Measurements from ENCODE around the gene CXorf58.
"Not testable (repeated sequence)": the region's sequence is repeated elsewhere in the genome, so short reads cannot be mapped to it uniquely, and the experiment has no call there.

The CXorf58 gene, protein sequence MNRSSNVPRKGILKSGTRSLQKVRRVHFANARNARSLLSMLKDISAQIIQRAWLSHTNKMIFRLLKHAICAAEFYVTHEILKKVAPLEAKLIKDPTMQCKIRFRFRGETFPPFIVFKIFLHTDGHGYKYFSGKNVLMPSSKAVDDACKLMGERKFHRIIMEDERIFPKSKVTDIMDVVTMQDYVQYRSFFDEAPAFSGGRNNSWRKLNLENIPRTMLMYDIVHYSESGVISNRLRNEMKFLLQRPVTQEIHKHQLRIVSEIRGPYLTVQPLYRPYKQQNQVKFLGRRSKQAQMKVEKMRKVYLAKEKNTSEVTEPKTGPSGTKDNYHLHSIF

DNA sequence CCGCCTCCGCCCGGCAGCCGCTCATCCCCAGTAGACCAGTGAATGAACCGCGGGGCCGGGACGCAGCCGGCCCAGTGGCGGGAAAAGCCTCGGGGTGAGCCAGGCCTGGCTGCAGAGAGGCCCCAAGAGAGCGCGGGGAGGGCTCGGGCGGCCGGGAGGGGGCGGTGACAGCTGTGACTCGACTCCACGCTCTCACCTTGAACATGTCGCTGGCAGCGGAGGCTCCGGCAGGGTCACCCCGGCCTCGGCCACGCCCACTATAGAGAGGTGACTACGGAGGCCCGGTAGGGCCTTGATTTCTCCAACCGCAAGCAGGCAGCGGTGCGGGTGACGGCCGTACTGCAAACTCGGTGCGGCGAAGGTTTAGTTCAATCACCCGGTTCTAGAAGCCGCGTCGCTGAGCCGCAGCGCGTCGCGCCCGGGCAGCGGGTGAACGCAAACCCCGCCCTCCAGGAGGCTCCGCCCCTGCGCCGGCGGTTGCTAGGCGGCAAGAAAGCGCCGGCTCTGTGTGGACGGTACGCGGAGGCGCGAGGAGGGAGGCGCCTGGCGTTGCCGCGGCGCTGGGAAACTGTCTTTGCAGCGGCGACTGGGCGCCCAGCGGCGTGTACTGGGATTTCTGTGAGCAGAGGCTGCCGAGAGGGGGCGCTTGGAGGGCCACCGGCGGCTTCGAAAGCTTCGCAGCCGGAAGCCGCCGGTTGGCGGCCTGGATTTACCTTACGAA, at the start of gene CXorf58, which contains the start of gene APOO:
TSS of gene CXorf58 (plus strand) at position 509 of the 721 bp plus-strand sequence. CDS start 2,297 bp downstream, outside the sequence.
TSS of gene APOO (minus strand) at position 441 of the 721 bp plus-strand sequence. CDS start at position 205, 236 bp downstream.
- Histone ChIP-seq H3K4me3 (ENCODE audit: low read length in 2 of 2) (peak within 1 kb of the TSS; percentile 60 to 74), H3K36me3 (ENCODE audit: control insufficient read depth in 2 of 2, insufficient read depth in 2 of 2, low read length in 2 of 2) (no peaks in the 10 kb centered on the region), H3K27me3 (ENCODE audit: control insufficient read depth in 1 of 2, insufficient read depth in 2 of 2, low read length in 2 of 2) (peaks cover 0 to 2% of the 10 kb centered on the region in 2 donors), H3K27ac (ENCODE audit: low read length) (peak within 1 kb of the TSS; percentile 82), H3K4me1 (ENCODE audit: control insufficient read depth, insufficient read depth, low read length) (peaks cover 2% of the 10 kb centered on the region), H3K9me3 (ENCODE audit: control insufficient read depth in 2 of 2, low read length in 2 of 2) (no peaks in the 10 kb centered on the region), H3K9ac (ENCODE audit: low read length in 2 of 2) (peak within 1 kb of the TSS; percentile 72 to 88)

DNA sequence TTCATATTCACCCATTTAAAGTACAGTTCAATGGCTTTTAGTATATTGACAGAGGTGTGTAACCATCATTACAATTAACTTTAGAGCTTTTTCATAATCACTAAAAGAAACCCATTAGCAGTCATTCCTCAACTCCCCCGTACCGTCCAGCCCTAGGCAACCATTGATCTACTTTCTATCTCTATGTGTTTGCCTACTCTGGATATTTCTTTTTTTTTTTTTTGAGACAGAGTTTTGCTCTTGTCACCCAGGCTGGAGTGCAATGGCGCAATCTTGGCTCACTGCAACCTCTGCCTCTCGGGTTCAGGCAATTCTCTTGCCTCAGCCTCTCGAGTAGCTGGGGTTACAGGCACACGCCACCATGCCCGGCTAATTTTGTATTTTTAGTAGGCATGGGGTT, 48.6 kb upstream of the CXorf58 start:
- H3K36me3 ChIP-seq (ENCODE audit: control insufficient read depth in 2 of 2, insufficient read depth in 2 of 2, low read length in 2 of 2); H3K4me3 ChIP-seq (ENCODE audit: low read length in 2 of 2); H3K27me3 ChIP-seq (ENCODE audit: control insufficient read depth in 1 of 2, insufficient read depth in 2 of 2, low read length in 2 of 2); H3K4me1 ChIP-seq (ENCODE audit: control insufficient read depth, insufficient read depth, low read length); H3K9me3 ChIP-seq (ENCODE audit: control insufficient read depth in 2 of 2, low read length in 2 of 2); H3K9ac ChIP-seq (ENCODE audit: low read length in 2 of 2); H3K27ac ChIP-seq (ENCODE audit: low read length): not testable (repeated sequence)

DNA sequence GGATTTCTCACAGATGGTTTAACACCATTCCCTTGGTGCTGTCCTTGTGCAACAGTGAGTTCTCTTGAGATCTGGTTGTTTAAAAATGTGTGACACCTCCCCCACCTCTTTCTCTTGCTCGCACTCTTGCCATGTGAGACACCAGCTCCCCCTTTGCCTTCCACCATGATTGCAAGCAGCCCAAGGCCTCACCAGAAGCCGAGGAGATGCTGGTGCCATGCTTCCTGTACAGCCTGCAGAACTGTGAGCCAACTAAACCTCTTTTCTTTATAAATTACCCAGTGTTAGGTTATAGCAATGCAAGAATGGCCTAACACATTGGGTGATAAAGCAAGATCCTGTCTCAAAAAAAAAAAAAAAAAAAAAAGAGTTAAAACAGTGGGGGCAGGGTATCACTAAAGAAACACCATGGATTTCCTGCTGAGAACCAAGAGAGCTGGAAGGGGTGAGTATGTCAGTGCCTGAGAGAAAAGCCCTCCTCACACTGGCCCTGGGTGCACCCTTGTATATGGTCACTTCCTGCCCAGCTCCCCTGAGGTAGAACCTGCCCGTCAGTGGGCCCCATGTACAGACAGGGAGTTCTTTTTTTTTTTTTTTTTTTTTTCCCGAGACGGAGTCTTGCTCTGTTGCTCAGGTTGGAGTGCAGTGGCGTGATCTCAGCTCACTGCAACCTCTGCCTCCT, 46.5 kb upstream of the CXorf58 start:
- Histone ChIP-seq H3K27ac (ENCODE audit: low read length) (no peak overlapping the region), H3K4me1 (ENCODE audit: control insufficient read depth, insufficient read depth, low read length) (no peaks in the 10 kb centered on the region), H3K36me3 (ENCODE audit: control insufficient read depth in 2 of 2, insufficient read depth in 2 of 2, low read length in 2 of 2) (peaks cover 0 to 3% of the 10 kb centered on the region in 2 donors), H3K27me3 (ENCODE audit: control insufficient read depth in 1 of 2, insufficient read depth in 2 of 2, low read length in 2 of 2) (peaks cover 0 to 7% of the 10 kb centered on the region in 2 donors), H3K4me3 (ENCODE audit: low read length in 2 of 2) (no peak overlapping the region), H3K9me3 (ENCODE audit: control insufficient read depth in 2 of 2, low read length in 2 of 2) (peaks cover 0 to 2% of the 10 kb centered on the region in 2 donors), H3K9ac (ENCODE audit: low read length in 2 of 2) (no peak overlapping the region)

DNA sequence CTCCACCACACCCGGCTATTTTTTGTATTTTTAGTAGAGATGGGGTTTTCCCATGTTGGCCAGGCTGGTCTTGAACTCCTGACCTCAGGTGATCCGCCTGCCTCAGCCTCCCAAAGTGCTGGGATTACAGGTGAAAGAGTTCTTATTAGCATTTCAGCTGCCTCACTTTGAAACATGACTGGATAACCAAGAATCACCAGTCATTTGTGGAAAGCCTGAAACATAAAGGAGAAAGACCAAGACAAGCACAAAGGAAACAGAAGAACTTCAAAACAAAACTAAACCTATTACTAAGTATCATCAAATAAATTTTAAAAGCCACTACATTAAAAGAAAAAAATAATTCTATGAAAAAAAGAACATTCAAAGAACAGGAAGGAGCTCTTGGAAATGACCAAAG, 45.9 kb upstream of the CXorf58 start:
- not testable (repeated sequence) for H3K27me3 ChIP-seq (ENCODE audit: control insufficient read depth in 1 of 2, insufficient read depth in 2 of 2, low read length in 2 of 2); H3K9me3 ChIP-seq (ENCODE audit: control insufficient read depth in 2 of 2, low read length in 2 of 2); H3K9ac ChIP-seq (ENCODE audit: low read length in 2 of 2); H3K4me3 ChIP-seq (ENCODE audit: low read length in 2 of 2); H3K27ac ChIP-seq (ENCODE audit: low read length); H3K4me1 ChIP-seq (ENCODE audit: control insufficient read depth, insufficient read depth, low read length); H3K36me3 ChIP-seq (ENCODE audit: control insufficient read depth in 2 of 2, insufficient read depth in 2 of 2, low read length in 2 of 2)

DNA sequence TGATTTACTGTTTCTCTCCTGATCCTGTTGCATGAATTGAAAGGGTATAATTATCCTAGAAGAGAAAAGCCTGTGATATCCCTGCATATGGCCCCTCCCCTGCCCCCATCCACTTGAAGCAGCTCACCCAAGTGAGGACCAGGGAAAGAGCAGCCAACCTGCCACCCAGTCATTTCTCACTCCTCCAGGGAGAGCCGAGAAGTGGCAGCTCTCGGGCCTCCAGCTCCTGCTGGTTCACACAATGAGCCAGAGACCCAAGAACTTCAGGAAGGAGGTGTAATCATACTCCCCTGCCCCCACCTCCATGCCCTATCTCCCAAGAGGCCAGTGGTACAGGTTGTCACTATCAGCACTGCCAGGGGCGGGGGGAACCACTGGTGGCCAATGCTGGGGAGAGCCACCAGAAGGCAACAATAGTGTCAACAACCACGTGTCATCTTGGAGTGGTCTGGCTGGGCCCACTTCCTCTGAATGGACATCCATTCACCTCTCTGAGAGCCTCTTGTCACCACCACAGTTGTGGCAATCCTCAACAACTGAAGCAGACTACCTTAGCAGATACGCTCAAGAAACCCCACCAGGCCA, 43.0 kb upstream of the CXorf58 start:
- Histone ChIP-seq H3K27me3 (ENCODE audit: control insufficient read depth in 1 of 2, insufficient read depth in 2 of 2, low read length in 2 of 2) (peaks cover 0 to 5% of the 10 kb centered on the region in 2 donors), H3K4me3 (ENCODE audit: low read length in 2 of 2) (no peak overlapping the region), H3K9me3 (ENCODE audit: control insufficient read depth in 2 of 2, low read length in 2 of 2) (peaks cover 0 to 2% of the 10 kb centered on the region in 2 donors), H3K36me3 (ENCODE audit: control insufficient read depth in 2 of 2, insufficient read depth in 2 of 2, low read length in 2 of 2) (peaks cover 0 to 3% of the 10 kb centered on the region in 2 donors), H3K4me1 (ENCODE audit: control insufficient read depth, insufficient read depth, low read length) (no peaks in the 10 kb centered on the region), H3K9ac (ENCODE audit: low read length in 2 of 2) (no peak overlapping the region), H3K27ac (ENCODE audit: low read length) (no peak overlapping the region)

DNA sequence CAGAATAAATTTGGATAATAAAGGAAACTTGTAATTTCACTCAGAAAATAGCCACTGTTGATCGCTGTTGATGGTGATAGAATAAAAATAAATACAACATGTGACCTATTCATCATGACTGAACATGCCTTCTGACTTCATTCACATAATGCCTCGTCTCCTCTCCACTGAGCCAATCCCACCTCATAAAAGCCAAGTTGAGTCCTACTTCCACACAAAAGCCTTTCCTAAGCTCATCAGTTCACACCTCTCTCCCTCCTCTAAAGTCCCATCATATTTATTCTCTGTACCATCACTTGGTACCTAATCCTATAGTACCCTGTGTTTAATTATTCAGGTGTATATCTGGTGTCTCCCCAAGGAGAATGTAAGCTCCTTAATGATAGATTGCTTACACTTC, 37.8 kb upstream of the CXorf58 start:
- H3K4me3 ChIP-seq (ENCODE audit: low read length in 2 of 2), result no peak overlapping the region

DNA sequence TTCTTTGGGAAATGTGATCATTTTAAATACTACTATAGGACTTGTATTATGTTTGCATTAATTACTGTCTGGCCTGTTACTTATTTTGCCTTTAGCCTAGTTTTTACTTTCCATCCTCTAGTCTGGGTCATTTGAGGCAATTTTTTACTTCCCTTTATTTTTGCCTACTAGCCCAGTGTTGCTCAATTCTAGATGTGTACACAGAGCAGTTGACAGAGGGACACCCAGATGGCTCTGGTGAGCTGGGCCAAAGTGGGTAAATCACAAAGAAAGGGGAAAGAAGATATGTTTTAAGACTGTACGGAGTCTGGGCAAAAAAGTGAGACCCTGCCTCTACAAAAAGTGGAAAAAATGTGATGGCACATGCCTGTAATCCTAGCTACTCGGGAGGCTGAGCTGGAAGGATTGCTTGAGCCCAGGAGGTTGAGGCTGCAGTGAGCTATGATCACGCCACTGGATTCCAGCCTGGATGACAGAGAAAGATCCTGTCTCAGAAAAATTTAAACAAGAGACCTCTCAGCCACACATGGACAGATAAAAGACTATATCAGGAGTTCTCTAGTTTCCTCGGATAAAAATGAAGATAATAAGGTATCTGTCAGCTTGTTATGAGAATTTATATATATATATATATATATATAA, 35.8 kb upstream of the CXorf58 start:
- Histone ChIP-seq H3K27ac (ENCODE audit: low read length) (no peak overlapping the region), H3K27me3 (ENCODE audit: control insufficient read depth in 1 of 2, insufficient read depth in 2 of 2, low read length in 2 of 2) (no peaks in the 10 kb centered on the region), H3K9me3 (ENCODE audit: control insufficient read depth in 2 of 2, low read length in 2 of 2) (no peaks in the 10 kb centered on the region), H3K4me3 (ENCODE audit: low read length in 2 of 2) (no peak overlapping the region), H3K36me3 (ENCODE audit: control insufficient read depth in 2 of 2, insufficient read depth in 2 of 2, low read length in 2 of 2) (no peaks in the 10 kb centered on the region), H3K9ac (ENCODE audit: low read length in 2 of 2) (no peak overlapping the region), H3K4me1 (ENCODE audit: control insufficient read depth, insufficient read depth, low read length) (no peaks in the 10 kb centered on the region)

More for the DNA sequence above, 37.8 kb upstream of the CXorf58 start:
- no peak overlapping the region for H3K9ac ChIP-seq (ENCODE audit: low read length in 2 of 2)
- H3K36me3 ChIP-seq (ENCODE audit: control insufficient read depth in 2 of 2, insufficient read depth in 2 of 2, low read length in 2 of 2), result peaks cover 0 to 3% of the 10 kb centered on the region in 2 donors
- H3K9me3 ChIP-seq (ENCODE audit: control insufficient read depth in 2 of 2, low read length in 2 of 2), result no peaks in the 10 kb centered on the region
- peaks cover 0 to 2% of the 10 kb centered on the region in 2 donors for H3K27me3 ChIP-seq (ENCODE audit: control insufficient read depth in 1 of 2, insufficient read depth in 2 of 2, low read length in 2 of 2)
- no peaks in the 10 kb centered on the region for H3K4me1 ChIP-seq (ENCODE audit: control insufficient read depth, insufficient read depth, low read length)
- H3K27ac ChIP-seq (ENCODE audit: low read length), result no peak overlapping the region

DNA sequence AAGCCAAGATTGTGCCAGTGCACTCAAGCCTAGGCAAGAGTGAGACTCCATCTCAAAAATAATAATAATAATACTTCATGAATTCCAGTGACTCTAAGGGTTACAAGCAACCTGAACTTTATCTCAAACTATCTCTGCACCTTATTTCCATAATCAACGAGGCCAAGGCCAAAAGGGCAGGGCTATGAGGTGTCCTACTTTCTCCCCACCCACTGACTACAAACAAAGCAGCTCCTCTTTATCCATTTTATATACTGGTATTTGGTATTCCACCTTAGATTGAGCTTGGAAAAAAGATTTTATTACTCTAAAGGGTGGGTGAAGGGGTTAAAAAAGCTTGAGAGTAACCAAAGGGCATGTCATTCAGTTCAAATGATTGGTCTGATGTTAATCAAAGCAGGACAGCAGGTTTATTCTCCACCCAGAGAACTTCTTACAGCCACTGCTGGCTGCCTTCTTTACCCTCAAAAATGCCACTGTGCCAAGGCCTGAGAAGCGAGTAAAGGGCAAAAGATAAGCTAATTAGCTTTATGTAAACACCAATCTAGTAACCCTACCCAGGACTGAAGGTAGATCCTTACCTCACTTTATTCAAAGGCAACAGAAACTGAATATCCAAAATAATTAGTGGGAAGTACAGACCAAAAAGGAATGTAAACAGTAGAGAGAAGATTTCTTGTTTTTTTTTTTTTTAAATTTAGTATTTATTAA, 28.3 kb upstream of the CXorf58 start:
- Histone ChIP-seq H3K4me3 (ENCODE audit: low read length in 2 of 2) (no peak overlapping the region), H3K27ac (ENCODE audit: low read length) (no peak overlapping the region), H3K9ac (ENCODE audit: low read length in 2 of 2) (no peak overlapping the region), H3K27me3 (ENCODE audit: control insufficient read depth in 1 of 2, insufficient read depth in 2 of 2, low read length in 2 of 2) (no peaks in the 10 kb centered on the region), H3K9me3 (ENCODE audit: control insufficient read depth in 2 of 2, low read length in 2 of 2) (no peaks in the 10 kb centered on the region), H3K36me3 (ENCODE audit: control insufficient read depth in 2 of 2, insufficient read depth in 2 of 2, low read length in 2 of 2) (no peaks in the 10 kb centered on the region), H3K4me1 (ENCODE audit: control insufficient read depth, insufficient read depth, low read length) (no peaks in the 10 kb centered on the region)

DNA sequence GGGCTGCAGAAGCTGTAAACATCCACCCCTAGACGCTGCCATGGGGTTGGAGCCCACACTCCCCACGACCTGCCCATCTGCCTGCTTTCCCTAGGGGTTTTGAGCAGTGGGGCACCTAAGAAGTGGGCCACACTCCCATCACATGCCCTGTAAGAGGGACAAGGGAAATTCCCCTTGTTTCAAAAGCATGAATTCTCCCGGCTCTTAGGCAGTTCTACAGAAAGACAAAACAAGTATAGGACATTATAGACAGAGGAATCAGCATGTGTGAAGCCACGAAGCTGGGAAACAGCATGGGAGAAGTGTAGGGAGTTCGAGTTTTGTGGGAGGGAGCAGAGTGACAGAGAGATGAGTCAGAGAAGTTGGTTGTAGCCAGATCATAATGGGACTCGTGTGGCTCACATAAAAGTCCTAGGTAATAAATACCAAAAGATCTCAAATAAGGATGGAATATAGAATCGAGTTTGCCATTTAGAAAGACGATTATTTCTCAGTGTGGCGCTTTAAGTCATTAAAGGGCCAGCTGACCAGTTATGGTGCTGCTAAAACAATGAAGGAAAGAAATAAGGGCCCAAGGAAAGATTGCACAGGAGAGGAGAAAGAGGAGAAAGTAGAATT, 24.0 kb upstream of the CXorf58 start:
- H3K27ac ChIP-seq (ENCODE audit: low read length), result no peak overlapping the region

More for the DNA sequence above, 24.0 kb upstream of the CXorf58 start:
- Histone ChIP-seq H3K9ac (ENCODE audit: low read length in 2 of 2) (no peak overlapping the region), H3K9me3 (ENCODE audit: control insufficient read depth in 2 of 2, low read length in 2 of 2) (no peaks in the 10 kb centered on the region), H3K36me3 (ENCODE audit: control insufficient read depth in 2 of 2, insufficient read depth in 2 of 2, low read length in 2 of 2) (no peaks in the 10 kb centered on the region), H3K27me3 (ENCODE audit: control insufficient read depth in 1 of 2, insufficient read depth in 2 of 2, low read length in 2 of 2) (peaks cover 0 to 2% of the 10 kb centered on the region in 2 donors), H3K4me3 (ENCODE audit: low read length in 2 of 2) (no peak overlapping the region), H3K4me1 (ENCODE audit: control insufficient read depth, insufficient read depth, low read length) (no peaks in the 10 kb centered on the region)
